CD4-positive, alpha-beta T cell treated with Interferon gamma for 1 hour (primary cell): ENCODE data around the gene USP27X.

Experiments used
- DNase-seq: peaks from one replicate; pipeline ENCODE4 v3.0.0-alpha.2; 2020

USP27X gene

DNA sequence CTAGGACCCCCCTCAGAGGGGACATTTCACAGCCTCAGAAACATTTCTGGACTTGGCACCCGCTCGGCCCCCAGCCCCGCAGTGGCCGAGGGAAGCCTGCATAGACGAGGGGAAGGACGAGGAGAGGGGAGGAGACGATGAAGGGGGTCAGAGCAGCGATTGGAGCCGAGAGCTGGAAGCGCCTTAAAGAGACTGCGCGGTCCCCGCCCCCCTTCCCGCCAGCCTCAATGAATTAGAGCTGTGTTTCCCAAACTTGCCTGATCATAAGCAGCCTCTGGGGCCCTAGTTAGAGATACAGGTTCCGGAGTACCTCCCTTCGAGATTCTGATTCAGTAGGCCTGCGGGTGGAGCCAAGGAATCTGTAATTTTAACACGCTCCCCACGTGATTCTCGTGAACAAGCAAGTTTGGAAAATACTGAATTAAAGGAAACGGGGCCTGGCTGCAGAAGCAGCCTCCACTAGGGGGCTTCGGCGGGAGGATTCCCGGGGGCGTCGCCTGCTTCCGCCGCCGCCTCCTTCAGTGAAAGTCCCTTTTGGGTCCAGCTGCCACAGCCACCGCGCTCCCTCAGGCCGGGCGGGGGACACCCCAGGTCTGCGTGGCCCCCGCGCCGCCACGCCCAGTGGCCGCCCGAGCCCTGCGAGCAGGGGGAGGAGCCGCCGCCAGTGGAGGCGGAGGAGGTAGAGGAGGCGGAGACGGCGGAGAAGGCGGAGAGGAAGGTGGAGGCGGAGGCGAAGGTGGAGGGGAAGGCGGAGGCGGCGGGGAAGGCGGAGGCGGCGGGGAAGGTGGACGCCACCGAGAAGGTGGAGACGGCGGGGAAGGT, at the start of gene USP27X:
Gene USP27X, plus strand, starts transcription at position 651 of the 822 bp plus-strand sequence. CDS start 824 bp downstream, outside the sequence.
- DNase-seq = peak; percentile 87

- DNase-seq = no peak
Measured at GRCh38 chrX:49838374-49838773, 40.9 kb upstream of the USP27X start.

GRCh38 chrX:49840679-49841078, 38.6 kb upstream of the USP27X start:
- DNase-seq = peak; percentile 51

GRCh38 chrX:49842621-49843020, 36.7 kb upstream of the USP27X start:
- DNase-seq = no peak

DNA sequence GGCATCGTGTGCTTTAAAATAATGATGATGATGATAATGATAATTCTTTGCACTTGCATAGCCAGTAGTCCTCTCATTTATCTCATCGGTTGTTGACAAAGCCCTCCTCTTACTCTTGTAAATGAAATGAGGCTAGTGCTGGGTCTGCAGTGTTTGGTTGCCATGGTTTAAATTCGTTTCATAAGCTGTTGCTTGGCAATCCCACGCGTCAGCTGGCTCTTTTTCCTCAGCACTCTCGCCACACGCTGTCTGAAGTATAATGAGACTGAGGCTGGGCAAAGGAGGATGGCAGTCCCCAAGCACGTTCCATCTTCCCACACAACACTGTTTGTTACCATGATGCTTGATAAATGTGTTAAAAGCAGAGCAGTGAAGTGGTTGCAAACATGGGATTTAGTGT, 34.7 kb upstream of the USP27X start:
- DNase-seq = no peak

GRCh38 chrX:49845701-49846403, 33.4 kb upstream of the USP27X start:
- no peak for DNase-seq

GRCh38 chrX:49846522-49846921, 32.8 kb upstream of the USP27X start:
- DNase-seq = no peak

GRCh38 chrX:49848275-49848674, 31.0 kb upstream of the USP27X start:
- DNase-seq = no peak

DNA sequence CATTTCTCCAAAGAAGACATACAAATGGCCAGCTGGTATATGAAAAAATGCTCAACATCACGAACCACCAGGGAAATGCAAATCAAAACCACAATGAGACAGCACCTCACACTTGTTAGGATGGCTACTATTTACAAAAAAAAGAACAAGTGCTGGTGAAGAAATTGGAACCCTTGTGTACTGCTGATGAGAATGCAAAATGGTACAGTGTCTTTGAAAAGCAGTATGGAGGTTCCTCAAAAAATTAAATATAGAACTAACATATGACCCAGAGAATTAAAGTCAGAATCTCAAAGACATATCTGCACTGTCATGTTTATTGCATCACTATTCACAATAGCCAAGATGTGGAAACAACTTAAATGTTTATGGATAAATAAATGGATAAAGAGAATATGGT, 29.3 kb upstream of the USP27X start:
- DNase-seq = no peak

DNA sequence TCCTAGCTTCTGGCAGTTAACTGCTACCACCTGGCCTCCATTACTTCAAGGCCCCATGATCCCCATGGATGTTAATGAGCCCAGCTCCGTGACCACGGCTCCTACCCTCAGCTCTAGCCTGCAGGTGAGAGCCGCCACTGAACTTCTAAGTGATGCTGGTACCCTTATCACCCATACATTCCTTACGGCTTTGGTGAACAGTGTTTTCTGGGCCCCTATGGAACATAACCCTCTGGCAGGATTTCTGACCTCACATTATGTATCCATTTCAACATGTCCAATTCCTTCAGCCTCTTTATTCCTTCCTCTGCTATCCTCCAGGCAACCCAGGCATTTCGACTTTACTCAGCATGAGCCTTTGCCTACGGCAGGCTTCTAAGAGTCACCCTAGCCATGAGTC, 25.6 kb upstream of the USP27X start:
- DNase-seq = no peak

- DNase-seq = no peak
Measured at GRCh38 chrX:49856819-49857218, 22.5 kb upstream of the USP27X start.

DNA sequence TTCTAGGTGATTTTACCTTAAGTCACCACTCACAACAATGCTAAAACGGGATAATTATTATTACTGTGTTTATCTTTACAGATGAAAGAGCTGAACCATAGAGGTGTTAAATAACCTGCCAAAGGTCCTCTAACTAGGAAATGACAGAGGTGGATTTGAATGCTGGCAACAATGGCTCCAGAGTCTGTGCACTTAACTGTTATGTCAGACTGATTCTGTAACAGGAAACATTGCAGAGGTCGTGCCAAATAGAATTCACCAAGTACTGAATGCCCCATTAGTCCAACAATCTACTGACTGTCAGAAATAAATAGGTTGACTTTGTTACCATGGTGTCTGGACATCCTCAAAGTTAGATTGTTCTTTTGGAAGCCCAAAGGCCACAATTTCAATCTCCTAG, 20.9 kb upstream of the USP27X start:
- no peak for DNase-seq

- no peak for DNase-seq
Measured at GRCh38 chrX:49859491-49859890, 19.8 kb upstream of the USP27X start.

DNA sequence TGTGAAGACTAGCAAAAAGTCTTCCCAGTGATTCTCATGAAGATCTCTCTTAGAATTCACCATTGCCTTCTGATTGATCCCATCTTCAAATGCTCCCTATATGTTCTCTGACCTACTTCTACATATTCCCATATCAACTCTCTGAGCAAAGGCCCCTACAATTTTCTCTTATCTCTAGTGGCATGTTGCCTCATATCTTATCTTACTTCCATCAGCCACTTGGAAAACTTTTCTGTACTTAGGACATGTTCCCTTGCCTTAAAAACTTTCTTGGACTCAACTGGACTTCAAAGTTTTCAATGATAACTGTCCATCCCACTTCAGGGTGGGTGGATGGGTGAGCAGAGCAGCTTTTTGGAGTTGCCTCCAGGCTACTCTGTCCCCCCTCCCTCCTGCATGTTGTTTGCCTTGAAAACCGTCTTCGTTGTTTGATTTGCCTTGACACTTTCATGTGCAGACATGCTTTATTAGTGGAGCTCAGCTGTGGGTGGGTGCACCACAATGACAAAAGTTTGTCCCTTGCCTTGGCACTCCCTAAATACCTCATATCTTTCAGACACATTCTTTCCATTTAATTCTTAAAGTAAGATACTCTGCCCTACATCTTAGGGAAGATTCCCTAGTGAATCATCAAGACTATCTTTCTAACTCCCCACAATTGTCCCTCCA, 18.3 kb upstream of the USP27X start:
- no peak for DNase-seq

DNA sequence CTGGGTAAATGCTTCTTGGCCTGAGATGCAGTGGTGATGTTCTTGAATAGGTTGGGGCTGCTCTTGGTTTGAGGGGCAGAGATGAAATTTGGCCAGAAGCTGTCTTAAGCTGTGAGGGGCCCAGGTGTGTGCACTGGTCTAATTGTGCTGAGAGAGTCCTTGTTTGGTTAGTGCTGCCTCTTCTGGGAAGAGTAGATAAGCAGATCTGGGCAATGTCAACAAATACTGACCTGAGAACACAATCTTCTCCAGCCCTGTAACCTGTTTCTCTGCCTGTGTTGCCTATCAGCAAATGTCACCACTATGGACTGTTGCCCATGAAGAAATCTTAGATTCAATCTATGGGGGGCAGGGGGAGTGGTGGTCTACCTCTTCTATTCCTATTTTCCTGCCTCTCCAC, 17.2 kb upstream of the USP27X start:
- no peak for DNase-seq

DNA sequence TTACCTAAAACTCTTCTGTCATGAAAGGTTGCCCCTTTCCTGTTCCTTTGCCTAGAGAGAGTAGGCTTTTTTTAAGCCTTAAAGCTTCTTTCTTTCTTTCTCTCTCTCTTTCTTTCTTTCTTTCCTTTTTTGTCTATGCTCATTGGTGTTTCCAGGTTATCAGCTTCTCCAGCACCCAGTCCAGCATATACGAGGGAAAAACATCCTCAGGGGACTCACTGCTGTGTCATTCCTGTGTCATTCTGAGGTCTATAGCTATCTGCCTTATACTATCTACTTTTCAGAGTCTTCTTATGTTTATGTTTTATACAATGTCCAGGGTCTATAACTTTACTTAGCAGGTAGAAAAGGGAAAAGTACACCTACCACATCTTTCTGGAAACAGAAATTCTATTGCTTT, 10.5 kb upstream of the USP27X start:
- no peak for DNase-seq

- DNase-seq = no peak
Measured at GRCh38 chrX:49876750-49877149, 2.5 kb upstream of the USP27X start.

- DNase-seq = no peak
Measured at GRCh38 chrX:49877397-49878101, 1.7 kb upstream of the USP27X start.

DNA sequence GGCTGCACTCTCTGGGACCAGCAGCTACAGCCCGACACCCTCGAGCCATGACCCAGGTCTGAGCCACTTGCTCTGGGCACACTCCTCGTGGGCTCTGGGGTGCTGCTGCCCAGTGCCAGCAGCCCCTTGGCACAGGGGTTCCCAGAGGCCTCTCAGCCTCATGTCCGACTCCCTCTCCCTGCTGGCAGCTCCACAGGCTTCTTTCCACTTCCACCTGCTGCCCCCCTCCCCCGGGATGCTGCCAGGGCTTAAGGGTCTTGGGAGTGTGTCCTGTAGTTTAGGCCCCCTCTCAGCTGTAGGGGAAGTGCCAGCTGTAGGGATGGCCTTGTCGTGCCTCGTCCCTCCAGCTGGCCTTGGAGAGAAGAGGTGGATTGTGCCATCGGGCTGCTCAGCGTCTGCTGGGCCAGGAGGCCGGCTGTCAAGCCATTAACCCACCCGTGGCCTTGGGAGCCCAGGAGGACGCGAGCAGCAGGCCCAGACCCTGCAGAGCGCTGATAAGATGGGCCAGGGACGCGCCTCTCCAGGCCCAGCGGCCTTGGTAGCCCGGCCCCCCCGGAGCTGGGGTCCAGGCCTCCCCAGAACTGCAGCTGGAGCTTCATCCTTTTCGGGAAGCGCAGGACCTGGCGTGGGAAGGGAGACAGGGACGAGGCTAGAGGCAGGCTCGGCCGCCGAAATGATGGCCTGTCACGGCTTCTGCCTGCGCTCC, 1.0 kb upstream of the USP27X start:
- DNase-seq = no peak

DNA sequence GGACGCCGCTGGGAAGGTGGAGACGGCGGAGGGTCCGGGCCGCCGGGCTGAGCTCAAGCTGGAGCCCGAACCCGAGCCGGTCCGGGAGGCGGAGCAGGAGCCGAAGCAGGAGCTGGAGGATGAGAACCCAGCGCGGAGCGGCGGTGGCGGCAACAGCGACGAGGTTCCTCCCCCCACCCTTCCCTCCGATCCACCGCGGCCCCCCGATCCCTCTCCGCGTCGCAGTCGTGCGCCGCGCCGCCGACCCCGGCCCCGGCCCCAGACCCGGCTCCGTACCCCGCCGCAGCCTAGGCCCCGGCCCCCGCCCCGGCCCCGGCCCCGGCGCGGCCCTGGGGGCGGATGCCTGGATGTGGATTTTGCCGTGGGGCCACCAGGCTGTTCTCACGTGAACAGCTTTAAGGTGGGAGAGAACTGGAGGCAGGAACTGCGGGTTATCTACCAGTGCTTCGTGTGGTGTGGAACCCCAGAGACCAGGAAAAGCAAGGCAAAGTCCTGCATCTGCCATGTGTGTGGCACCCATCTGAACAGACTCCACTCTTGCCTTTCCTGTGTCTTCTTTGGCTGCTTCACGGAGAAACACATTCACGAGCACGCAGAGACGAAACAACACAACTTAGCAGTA, 483 bp downstream of the USP27X start:
- no peak for DNase-seq

- DNase-seq = no peak
Measured at GRCh38 chrX:49880668-49881067, 1.4 kb downstream of the USP27X start.

GRCh38 chrX:49884290-49884862, 5.1 kb downstream of the USP27X start:
- DNase-seq = peak; percentile 52
